GM12878 (cell line): ENCODE results near the gene TRH.

Experiments
- TF ChIP-seq, protein P1 (sequence below): IDR thresholded peaks from 2 replicates; pipeline ENCODE4 v1.6.1; 2012; ENCODE audit warnings: mild to moderate bottlenecking, low read depth, low read length
- TF ChIP-seq, protein P2 (sequence below): IDR thresholded peaks from 2 replicates; pipeline ENCODE4 v1.6.1; 2012; ENCODE audit warnings: improper control_type of control experiment, low read depth, low read length; ENCODE audit not compliant: insufficient replicate concordance

DNA sequence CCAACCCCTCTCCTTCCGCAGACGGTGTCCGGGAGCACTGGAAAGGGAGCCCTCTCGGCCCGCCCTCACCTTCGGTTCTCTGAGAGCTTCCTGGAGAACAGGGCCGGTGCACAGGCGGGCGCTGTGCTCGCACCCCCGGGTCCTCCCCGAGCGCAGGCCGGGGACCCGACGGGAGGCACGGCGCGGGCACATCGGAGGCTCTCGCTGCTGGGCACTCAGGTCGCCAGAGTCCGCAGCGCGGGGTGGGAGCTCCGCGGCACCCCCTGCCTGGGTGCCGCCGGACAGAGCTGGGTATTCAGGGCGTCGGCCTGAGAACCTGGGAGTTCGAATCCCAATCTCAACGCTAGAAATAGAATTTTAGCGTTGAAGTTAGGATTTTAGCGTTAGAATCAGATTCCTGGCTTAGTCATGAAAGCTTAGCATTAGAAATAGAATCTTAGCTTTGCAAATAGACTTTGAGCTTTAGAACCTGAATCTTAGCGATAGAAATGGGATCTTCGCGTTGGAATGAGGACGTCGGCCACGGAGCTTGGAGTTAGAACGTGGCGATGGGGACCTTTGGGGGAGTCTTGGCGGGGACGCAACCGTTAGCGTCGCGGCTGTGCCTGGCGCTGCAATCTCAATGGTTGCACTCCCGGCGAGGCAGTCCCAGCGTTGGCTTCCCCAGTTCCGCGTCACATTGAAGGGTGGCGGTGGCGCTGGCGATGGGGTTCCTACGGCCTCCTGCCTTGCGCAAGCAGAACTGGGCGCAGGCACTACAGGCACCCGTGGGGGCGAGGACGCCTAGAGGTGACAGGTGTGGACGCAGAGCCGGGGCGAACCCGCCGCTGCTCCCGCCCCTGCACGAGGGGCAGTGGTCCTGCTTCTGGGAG, 549 bp downstream of the TRH start:
- TF ChIP-seq, protein P1, sequence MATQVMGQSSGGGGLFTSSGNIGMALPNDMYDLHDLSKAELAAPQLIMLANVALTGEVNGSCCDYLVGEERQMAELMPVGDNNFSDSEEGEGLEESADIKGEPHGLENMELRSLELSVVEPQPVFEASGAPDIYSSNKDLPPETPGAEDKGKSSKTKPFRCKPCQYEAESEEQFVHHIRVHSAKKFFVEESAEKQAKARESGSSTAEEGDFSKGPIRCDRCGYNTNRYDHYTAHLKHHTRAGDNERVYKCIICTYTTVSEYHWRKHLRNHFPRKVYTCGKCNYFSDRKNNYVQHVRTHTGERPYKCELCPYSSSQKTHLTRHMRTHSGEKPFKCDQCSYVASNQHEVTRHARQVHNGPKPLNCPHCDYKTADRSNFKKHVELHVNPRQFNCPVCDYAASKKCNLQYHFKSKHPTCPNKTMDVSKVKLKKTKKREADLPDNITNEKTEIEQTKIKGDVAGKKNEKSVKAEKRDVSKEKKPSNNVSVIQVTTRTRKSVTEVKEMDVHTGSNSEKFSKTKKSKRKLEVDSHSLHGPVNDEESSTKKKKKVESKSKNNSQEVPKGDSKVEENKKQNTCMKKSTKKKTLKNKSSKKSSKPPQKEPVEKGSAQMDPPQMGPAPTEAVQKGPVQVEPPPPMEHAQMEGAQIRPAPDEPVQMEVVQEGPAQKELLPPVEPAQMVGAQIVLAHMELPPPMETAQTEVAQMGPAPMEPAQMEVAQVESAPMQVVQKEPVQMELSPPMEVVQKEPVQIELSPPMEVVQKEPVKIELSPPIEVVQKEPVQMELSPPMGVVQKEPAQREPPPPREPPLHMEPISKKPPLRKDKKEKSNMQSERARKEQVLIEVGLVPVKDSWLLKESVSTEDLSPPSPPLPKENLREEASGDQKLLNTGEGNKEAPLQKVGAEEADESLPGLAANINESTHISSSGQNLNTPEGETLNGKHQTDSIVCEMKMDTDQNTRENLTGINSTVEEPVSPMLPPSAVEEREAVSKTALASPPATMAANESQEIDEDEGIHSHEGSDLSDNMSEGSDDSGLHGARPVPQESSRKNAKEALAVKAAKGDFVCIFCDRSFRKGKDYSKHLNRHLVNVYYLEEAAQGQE: no peak
- TF ChIP-seq, protein P2, sequence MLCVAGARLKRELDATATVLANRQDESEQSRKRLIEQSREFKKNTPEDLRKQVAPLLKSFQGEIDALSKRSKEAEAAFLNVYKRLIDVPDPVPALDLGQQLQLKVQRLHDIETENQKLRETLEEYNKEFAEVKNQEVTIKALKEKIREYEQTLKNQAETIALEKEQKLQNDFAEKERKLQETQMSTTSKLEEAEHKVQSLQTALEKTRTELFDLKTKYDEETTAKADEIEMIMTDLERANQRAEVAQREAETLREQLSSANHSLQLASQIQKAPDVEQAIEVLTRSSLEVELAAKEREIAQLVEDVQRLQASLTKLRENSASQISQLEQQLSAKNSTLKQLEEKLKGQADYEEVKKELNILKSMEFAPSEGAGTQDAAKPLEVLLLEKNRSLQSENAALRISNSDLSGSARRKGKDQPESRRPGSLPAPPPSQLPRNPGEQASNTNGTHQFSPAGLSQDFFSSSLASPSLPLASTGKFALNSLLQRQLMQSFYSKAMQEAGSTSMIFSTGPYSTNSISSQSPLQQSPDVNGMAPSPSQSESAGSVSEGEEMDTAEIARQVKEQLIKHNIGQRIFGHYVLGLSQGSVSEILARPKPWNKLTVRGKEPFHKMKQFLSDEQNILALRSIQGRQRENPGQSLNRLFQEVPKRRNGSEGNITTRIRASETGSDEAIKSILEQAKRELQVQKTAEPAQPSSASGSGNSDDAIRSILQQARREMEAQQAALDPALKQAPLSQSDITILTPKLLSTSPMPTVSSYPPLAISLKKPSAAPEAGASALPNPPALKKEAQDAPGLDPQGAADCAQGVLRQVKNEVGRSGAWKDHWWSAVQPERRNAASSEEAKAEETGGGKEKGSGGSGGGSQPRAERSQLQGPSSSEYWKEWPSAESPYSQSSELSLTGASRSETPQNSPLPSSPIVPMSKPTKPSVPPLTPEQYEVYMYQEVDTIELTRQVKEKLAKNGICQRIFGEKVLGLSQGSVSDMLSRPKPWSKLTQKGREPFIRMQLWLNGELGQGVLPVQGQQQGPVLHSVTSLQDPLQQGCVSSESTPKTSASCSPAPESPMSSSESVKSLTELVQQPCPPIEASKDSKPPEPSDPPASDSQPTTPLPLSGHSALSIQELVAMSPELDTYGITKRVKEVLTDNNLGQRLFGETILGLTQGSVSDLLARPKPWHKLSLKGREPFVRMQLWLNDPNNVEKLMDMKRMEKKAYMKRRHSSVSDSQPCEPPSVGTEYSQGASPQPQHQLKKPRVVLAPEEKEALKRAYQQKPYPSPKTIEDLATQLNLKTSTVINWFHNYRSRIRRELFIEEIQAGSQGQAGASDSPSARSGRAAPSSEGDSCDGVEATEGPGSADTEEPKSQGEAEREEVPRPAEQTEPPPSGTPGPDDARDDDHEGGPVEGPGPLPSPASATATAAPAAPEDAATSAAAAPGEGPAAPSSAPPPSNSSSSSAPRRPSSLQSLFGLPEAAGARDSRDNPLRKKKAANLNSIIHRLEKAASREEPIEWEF: no peak
